OCI-LY7 (cell line): Measurements from ENCODE around the gene GIT2.

Experiments used
- EZH2phosphoT487 ChIP-seq: fragments of 200-600 bp; sonication (generic); IDR thresholded peaks from 2 replicates; pipeline ENCODE4 v1.6.1; 2018; ENCODE audit warnings: low read depth, borderline replicate concordance, mild to moderate bottlenecking, mixed run types, antibody characterized with exemption, low read length, moderate library complexity, mixed read lengths
- TF ChIP-seq, protein P1 (sequence below): fragments of 200-600 bp; sonication (generic); conservative IDR thresholded peaks from 2 replicates; pipeline ENCODE4 v1.5.1; 2014; ENCODE audit warnings: mild to moderate bottlenecking, antibody characterized with exemption, low read length, moderate library complexity, mixed read lengths

DNA sequence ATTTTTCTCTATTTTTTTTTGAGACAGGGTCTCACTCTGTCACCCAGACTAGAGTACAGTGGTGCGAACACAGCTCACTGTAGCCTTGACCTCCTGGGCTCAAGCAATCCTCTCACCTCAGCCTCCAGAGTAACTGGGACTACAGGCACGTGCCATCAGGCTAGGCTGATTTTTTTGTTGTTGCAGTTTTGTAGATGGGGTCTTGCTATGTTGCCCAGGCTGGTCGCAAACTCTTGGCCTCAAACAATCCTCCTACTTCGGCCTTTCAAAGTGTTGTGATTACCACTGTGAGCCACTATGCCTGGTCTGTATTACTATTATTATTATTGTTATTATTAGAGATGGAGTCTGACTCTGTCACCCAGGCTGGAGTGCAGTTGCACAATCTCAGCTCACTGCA, 23.3 kb downstream of the GIT2 start:
- TF ChIP-seq, protein P1, sequence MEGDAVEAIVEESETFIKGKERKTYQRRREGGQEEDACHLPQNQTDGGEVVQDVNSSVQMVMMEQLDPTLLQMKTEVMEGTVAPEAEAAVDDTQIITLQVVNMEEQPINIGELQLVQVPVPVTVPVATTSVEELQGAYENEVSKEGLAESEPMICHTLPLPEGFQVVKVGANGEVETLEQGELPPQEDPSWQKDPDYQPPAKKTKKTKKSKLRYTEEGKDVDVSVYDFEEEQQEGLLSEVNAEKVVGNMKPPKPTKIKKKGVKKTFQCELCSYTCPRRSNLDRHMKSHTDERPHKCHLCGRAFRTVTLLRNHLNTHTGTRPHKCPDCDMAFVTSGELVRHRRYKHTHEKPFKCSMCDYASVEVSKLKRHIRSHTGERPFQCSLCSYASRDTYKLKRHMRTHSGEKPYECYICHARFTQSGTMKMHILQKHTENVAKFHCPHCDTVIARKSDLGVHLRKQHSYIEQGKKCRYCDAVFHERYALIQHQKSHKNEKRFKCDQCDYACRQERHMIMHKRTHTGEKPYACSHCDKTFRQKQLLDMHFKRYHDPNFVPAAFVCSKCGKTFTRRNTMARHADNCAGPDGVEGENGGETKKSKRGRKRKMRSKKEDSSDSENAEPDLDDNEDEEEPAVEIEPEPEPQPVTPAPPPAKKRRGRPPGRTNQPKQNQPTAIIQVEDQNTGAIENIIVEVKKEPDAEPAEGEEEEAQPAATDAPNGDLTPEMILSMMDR, result no peak
- TF ChIP-seq EZH2phosphoT487, result no peak
